SK-N-SH (cell line): Measurements from ENCODE around the gene RPRML. TPM values are rescaled to one million over a fixed set of nuclear protein-coding genes. Genes with fewer than 3 reads are reported as not detected.

Source experiments
- CTCF ChIA-PET: fragments of 300-600, 350-600 bp; formaldehyde crosslinking; extraction: SDS; loops from one replicate; lab custom pipeline; 2021; lab: Yijun Ruan, JAX
- POLR2A ChIA-PET: fragments of 350-600 bp; sonication (Branson Sonifier 250); formaldehyde crosslinking; extraction: SDS; loops from one replicate; lab custom pipeline; 2020; ENCODE audit warnings: antibody characterized with exemption, inconsistent platforms; lab: Yijun Ruan, JAX
- DNase-seq: peaks from one replicate; pipeline ENCODE4 v3.0.0; 2012
- H2AFZ ChIP-seq: fragments of 200-600 bp; sonication (generic); 2 replicates; pipeline ENCODE4 v1.8.1; 2016; ENCODE audit warnings: antibody characterized with exemption, mild to moderate bottlenecking, low read depth
- H3F3A ChIP-seq: fragments of 200-600 bp; sonication (generic); replicated peaks from 2 replicates; pipeline ENCODE3; 2016; ENCODE audit warnings: antibody characterized with exemption, mild to moderate bottlenecking; ENCODE audit not compliant: insufficient read depth
- H3K27ac ChIP-seq, 2 experiments: fragments of 200-500 bp in 1 of 2; fragments of 200-600 bp in 1 of 2; sonication (Bioruptor generic) in 1 of 2; sonication (generic), shearing (Covaris generic) in 1 of 2; 2 replicates each; pipeline versions ENCODE4 v1.5.1 to v1.6.1; 2014 to 2016; ENCODE audit warnings: low read depth in 2 of 2, inconsistent platforms in 1 of 2, low read length in 1 of 2, mild to moderate bottlenecking in 1 of 2, mixed read lengths in 1 of 2
- H3K27me3 ChIP-seq: fragments of 200-600 bp; sonication (generic), shearing (Covaris generic); 2 replicates; pipeline ENCODE4 v1.6.1; 2016; ENCODE audit warnings: mixed run types; ENCODE audit not compliant: insufficient read depth
- H3K36me3 ChIP-seq, 2 experiments: fragments of 200-500 bp in 1 of 2; fragments of 200-600 bp in 1 of 2; sonication (Bioruptor generic) in 1 of 2; sonication (generic) in 1 of 2; replicated peaks in 1 of 2; 2 replicates each; pipeline versions ENCODE3 to v1.5.1; 2014 to 2016; ENCODE audit warnings: low read length in 1 of 2, mild to moderate bottlenecking in 1 of 2; ENCODE audit not compliant: insufficient read depth in 2 of 2, control insufficient read depth in 1 of 2
- H3K4me1 ChIP-seq, 2 experiments: fragments of 200-500 bp in 1 of 2; fragments of 200-600 bp in 1 of 2; sonication (Bioruptor generic) in 1 of 2; sonication (generic), shearing (Covaris generic) in 1 of 2; 2 replicates each; pipeline versions ENCODE4 v1.5.1 to v1.6.1; 2014 to 2016; ENCODE audit warnings: low read depth in 1 of 2, low read length in 1 of 2, mixed run types in 1 of 2; ENCODE audit not compliant: insufficient read depth in 2 of 2, control insufficient read depth in 1 of 2
- H3K4me2 ChIP-seq: fragments of 200-600 bp; sonication (generic), shearing (Covaris generic); 2 replicates; pipeline ENCODE4 v1.6.1; 2017; ENCODE audit warnings: mixed run types
- H3K4me3 ChIP-seq, 2 experiments: fragments of 200-500 bp in 1 of 2; fragments of 200-600 bp in 1 of 2; sonication (Bioruptor generic) in 1 of 2; sonication (generic), shearing (Covaris generic) in 1 of 2; 2 replicates each; pipeline versions ENCODE4 v1.5.1 to v1.8.1; 2014 to 2016; ENCODE audit warnings: low read depth in 2 of 2, inconsistent platforms in 1 of 2, low read length in 1 of 2, mild to moderate bottlenecking in 1 of 2, mixed read lengths in 1 of 2, moderate library complexity in 1 of 2
- H3K79me2 ChIP-seq: fragments of 200-600 bp; sonication (generic); 2 replicates; pipeline ENCODE4 v1.8.1; 2017; ENCODE audit warnings: mild to moderate bottlenecking; ENCODE audit not compliant: insufficient read depth
- H3K9ac ChIP-seq: fragments of 200-600 bp; sonication (generic); 2 replicates; pipeline ENCODE4 v1.6.1; 2017; ENCODE audit warnings: mixed run types
- H3K9me2 ChIP-seq: fragments of 200-600 bp; sonication (generic); 2 replicates; pipeline ENCODE4 v1.6.1; 2017; ENCODE audit warnings: mixed run types
- H3K9me3 ChIP-seq: fragments of 200-600 bp; sonication (generic); 2 replicates; pipeline ENCODE4 v1.6.1; 2017; ENCODE audit warnings: mixed run types, mild to moderate bottlenecking, moderate library complexity
- H4K20me1 ChIP-seq: fragments of 200-600 bp; sonication (generic); 2 replicates; pipeline ENCODE4 v1.6.1; 2017; ENCODE audit warnings: mild to moderate bottlenecking, mixed run types; ENCODE audit not compliant: insufficient read depth
- JUND ChIP-seq: IDR thresholded peaks from 2 replicates; pipeline ENCODE4 v1.4.0; 2012
- MAX ChIP-seq: IDR thresholded peaks from 2 replicates; pipeline ENCODE4 v1.4.0; 2012; ENCODE audit warnings: low read depth
- NFIC ChIP-seq: IDR thresholded peaks from 2 replicates; pipeline ENCODE4 v1.4.0; 2012; ENCODE audit warnings: borderline replicate concordance
- PBX3 ChIP-seq: IDR thresholded peaks from 2 replicates; pipeline ENCODE4; 2012
- POLR2AphosphoS5 ChIP-seq: IDR thresholded peaks from 2 replicates; pipeline ENCODE4 v1.6.1; 2012; ENCODE audit warnings: low read depth, low read length
- RAD21 ChIP-seq: IDR thresholded peaks from 2 replicates; pipeline ENCODE4 v1.6.1; 2012; ENCODE audit warnings: mild to moderate bottlenecking, low read length
- RCOR1 ChIP-seq: fragments of 150-350 bp; IDR thresholded peaks from 2 replicates; pipeline ENCODE4 v1.6.1; 2017; ENCODE audit warnings: antibody characterized with exemption, low read length
- TAF1 ChIP-seq: IDR thresholded peaks from 2 replicates; pipeline ENCODE4 v1.6.1; 2012; ENCODE audit warnings: low read depth, mild to moderate bottlenecking, low read length, moderate library complexity, borderline replicate concordance
- TCF12 ChIP-seq: IDR thresholded peaks from 2 replicates; pipeline ENCODE4 v1.4.0; 2012
- TEAD4 ChIP-seq: IDR thresholded peaks from 2 replicates; pipeline ENCODE4 v1.4.0; 2012; ENCODE audit warnings: mild to moderate bottlenecking, borderline replicate concordance; ENCODE audit not compliant: insufficient read depth
- USF2 ChIP-seq: fragments of 150-350 bp; IDR thresholded peaks from 2 replicates; pipeline ENCODE4 v1.6.1; 2017; ENCODE audit warnings: antibody characterized with exemption, low read length, low read depth, borderline replicate concordance
- WGBS: methylation state at CpG from one replicate; pipeline ENCODE4 v1.1.6; 2017; ENCODE audit warnings: low lambda C conversion rate; 5-methylcytosine and 5-hydroxymethylcytosine counted together
- polyA plus RNA-seq, 3 experiments: library from polyadenylated mRNA; depleted of rRNA; stranded (reverse); fragments of >200 nt; gene quantifications; 2 replicates each; pipeline ENCODE4 v1.2.3, GENCODE V29; 2012

RPRML gene
- polyA plus RNA-seq, 1 of the 3 experiments (the other 2 are of a cell fraction): not detected

- H3K4me2 ChIP-seq: no peak overlapping the region
- no peaks in the 10 kb centered on the region for H4K20me1 ChIP-seq
- H3K36me3 ChIP-seq: no peaks in the 10 kb centered on the region
- no peaks in the 10 kb centered on the region for H3K4me1 ChIP-seq
- H3K9ac ChIP-seq: no peak overlapping the region
- no peaks in the 10 kb centered on the region for H3K9me3 ChIP-seq
- no peaks in the 10 kb centered on the region for H3F3A ChIP-seq
- no peak overlapping the region for H2AFZ ChIP-seq
- DNase-seq: no peak
- TF ChIP-seq POLR2AphosphoS5: no peak
- TF ChIP-seq NFIC: no peak
- no peak for TF ChIP-seq TAF1
- TF ChIP-seq JUND: no peak
- no peak for TF ChIP-seq PBX3
- TF ChIP-seq TCF12: no peak
- TF ChIP-seq TEAD4: no peak
- TF ChIP-seq USF2: no peak
- no peak for TF ChIP-seq RAD21
- no peak for TF ChIP-seq RCOR1
- TF ChIP-seq MAX: no peak
- H3K27ac ChIP-seq: no peak overlapping the region
- POLR2A ChIA-PET: no interaction called here
- CTCF ChIA-PET: no interaction called here
- H3K79me2 ChIP-seq: no peaks in the 10 kb centered on the region
- WGBS: 81% methylated on average over 2 of the region's 2 CpGs
- H3K9me2 ChIP-seq: no peaks in the 10 kb centered on the region
- no peaks in the 10 kb centered on the region for H3K27me3 ChIP-seq
- no peak overlapping the region for H3K4me3 ChIP-seq
Observed at GRCh38 chr17:47013341-47013740, 34.3 kb upstream of the RPRML start.

- Histone ChIP-seq H3K4me1 (no peaks in the 10 kb centered on the region), H3K27me3 (no peaks in the 10 kb centered on the region), H3K9me2 (no peaks in the 10 kb centered on the region), H3K79me2 (no peaks in the 10 kb centered on the region), H4K20me1 (no peaks in the 10 kb centered on the region), H3K27ac (no peak overlapping the region), H3F3A (no peaks in the 10 kb centered on the region), H3K9ac (no peak overlapping the region), H3K36me3 (peaks cover 0 to 3% of the 10 kb centered on the region in 2 experiments), H3K4me3 (no peak overlapping the region), H3K9me3 (no peaks in the 10 kb centered on the region), H3K4me2 (no peak overlapping the region), H2AFZ (no peak overlapping the region)
- ChIA-PET POLR2A (no interaction called here), CTCF (interaction anchor here (1.0 kb wide), 1 partner anchor 11 kb away, joined by 3 read pairs; no protein-coding TSS in a partner anchor)
- TF ChIP-seq PBX3 (no peak), RCOR1 (no peak), MAX (no peak)
- DNase-seq: no peak
Observed at GRCh38 chr17:47012457-47012856, 33.4 kb upstream of the RPRML start.
